HL-60 (cell line): ENCODE data around the gene IFI27L1.

Source experiments
- DNase-seq, 2 experiments: peaks; one replicate each; pipeline ENCODE4 v3.0.0-alpha.2; 2010 to 2020; ENCODE audit warnings: low read depth in 1 of 2, low spot score in 1 of 2
- H3K27ac ChIP-seq: fragments of 250-450 bp; sonication (Bioruptor Pico); replicated peaks from 2 replicates; pipeline ENCODE4 v1.5.1; 2020; ENCODE audit warnings: mild to moderate bottlenecking, moderate library complexity
- H3K27me3 ChIP-seq: fragments of 250-450 bp; sonication (Bioruptor Pico); 2 replicates; pipeline ENCODE4 v1.5.1; 2021; ENCODE audit warnings: mild to moderate bottlenecking, moderate library complexity; ENCODE audit not compliant: insufficient read depth, poor library complexity, severe bottlenecking
- H3K4me3 ChIP-seq: replicated peaks from 2 replicates; pipeline ENCODE4 v1.5.1; 2011; ENCODE audit warnings: mild to moderate bottlenecking, control low read depth, low read length; ENCODE audit not compliant: insufficient read depth
- GABPA ChIP-seq: IDR thresholded peaks from 2 replicates; pipeline ENCODE4 v1.6.1; 2012; ENCODE audit warnings: low read depth
- POLR2AphosphoS5 ChIP-seq: IDR thresholded peaks from 2 replicates; pipeline ENCODE4 v1.6.1; 2012; ENCODE audit warnings: low read depth
- REST ChIP-seq: IDR thresholded peaks from 2 replicates; pipeline ENCODE4 v1.6.1; 2012; ENCODE audit warnings: low read depth; ENCODE audit not compliant: insufficient replicate concordance
- SPI1 ChIP-seq: IDR thresholded peaks from 2 replicates; pipeline ENCODE4 v1.6.1; 2012; ENCODE audit warnings: low read depth, mild to moderate bottlenecking, borderline replicate concordance
- TF ChIP-seq, protein P1 (sequence below): IDR thresholded peaks from one replicate; pipeline ENCODE4 v1.5.1; 2011; ENCODE audit warnings: low read length, control low read depth, inconsistent platforms; ENCODE audit not compliant: insufficient read depth

Gene IFI27L1

DNA sequence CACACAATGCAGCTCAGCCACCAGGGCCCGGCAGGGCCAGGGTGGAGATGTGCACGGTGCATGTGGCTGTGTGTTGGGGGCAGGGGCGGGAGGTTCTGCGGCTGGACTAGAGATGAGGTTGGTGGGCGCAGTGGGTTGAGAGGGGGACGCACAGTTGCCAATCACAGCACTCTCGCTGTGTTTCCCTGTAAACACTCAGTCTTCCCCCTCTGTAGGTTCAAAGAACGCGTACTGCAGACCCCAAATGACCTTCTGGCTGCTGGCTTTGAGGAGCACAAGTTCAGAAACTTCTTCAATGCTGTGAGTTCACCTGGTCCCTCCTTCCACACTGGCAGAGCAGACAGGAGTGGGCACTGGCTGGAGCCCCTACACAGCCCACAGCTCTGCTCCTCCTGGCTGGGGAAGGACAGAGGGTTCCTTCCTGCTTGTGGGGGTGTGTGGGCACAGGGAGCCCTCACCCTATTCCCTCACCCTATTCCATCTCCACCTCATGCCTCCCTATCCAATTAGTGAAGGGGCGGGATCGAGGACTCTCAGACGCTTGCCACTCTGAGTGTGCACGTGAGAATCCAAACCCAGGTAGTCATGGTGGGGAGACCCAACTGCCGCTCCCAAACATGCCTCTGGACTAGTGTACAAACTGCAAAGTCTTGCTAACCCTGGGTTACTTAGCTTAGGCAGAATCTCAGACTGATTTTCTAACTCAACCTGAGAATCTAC is 37.2 kb upstream of the IFI27L1 start:
- H3K27ac ChIP-seq, result no peak overlapping the region
- no peak overlapping the region for H3K4me3 ChIP-seq
- no peak for DNase-seq
- no peak; the same call in 1 of the 2 replicates for TF ChIP-seq POLR2AphosphoS5
- no peak for TF ChIP-seq REST
- TF ChIP-seq, protein P1, sequence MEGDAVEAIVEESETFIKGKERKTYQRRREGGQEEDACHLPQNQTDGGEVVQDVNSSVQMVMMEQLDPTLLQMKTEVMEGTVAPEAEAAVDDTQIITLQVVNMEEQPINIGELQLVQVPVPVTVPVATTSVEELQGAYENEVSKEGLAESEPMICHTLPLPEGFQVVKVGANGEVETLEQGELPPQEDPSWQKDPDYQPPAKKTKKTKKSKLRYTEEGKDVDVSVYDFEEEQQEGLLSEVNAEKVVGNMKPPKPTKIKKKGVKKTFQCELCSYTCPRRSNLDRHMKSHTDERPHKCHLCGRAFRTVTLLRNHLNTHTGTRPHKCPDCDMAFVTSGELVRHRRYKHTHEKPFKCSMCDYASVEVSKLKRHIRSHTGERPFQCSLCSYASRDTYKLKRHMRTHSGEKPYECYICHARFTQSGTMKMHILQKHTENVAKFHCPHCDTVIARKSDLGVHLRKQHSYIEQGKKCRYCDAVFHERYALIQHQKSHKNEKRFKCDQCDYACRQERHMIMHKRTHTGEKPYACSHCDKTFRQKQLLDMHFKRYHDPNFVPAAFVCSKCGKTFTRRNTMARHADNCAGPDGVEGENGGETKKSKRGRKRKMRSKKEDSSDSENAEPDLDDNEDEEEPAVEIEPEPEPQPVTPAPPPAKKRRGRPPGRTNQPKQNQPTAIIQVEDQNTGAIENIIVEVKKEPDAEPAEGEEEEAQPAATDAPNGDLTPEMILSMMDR, result no peak
- TF ChIP-seq SPI1, result no peak
- no peaks in the 10 kb centered on the region for H3K27me3 ChIP-seq

GRCh38 chr14:94044476-94045091 is 36.5 kb upstream of the IFI27L1 start:
- H3K27ac ChIP-seq, result no peak overlapping the region
- TF ChIP-seq, protein P1, result no peak
- TF ChIP-seq GABPA (no peak), SPI1 (no peak), POLR2AphosphoS5 (no peak), REST (no peak)
- no peaks in the 10 kb centered on the region for H3K27me3 ChIP-seq
- H3K4me3 ChIP-seq, result no peak overlapping the region
- DNase-seq, result no peak

DNA sequence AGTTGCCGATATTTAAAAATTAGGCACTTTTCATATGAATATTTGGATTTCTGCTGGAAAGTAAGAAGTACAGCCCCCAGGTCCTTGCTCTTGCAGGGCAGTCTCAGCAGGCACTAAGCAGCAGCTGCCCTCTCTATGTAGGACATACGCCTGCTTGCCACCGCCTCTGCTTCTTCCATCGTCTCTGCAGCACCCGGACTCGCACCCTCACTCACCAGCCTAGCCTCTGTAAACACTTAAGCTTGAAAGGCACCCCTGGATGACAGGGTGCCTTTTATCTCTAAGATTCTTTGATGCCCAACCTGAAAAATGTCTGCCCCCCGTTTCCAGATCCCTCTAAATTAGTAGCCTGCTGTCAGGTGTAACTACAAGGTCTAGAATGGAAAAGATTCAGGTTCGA is 36.0 kb upstream of the IFI27L1 start:
- no peak for DNase-seq
- Histone ChIP-seq H3K4me3 (no peak overlapping the region), H3K27ac (no peak overlapping the region), H3K27me3 (no peaks in the 10 kb centered on the region)
- TF ChIP-seq GABPA (no peak), POLR2AphosphoS5 (no peak), SPI1 (no peak), REST (no peak)
- TF ChIP-seq, protein P1, result no peak
